Measurements from ENCODE around the gene PRDM16.

DNA sequence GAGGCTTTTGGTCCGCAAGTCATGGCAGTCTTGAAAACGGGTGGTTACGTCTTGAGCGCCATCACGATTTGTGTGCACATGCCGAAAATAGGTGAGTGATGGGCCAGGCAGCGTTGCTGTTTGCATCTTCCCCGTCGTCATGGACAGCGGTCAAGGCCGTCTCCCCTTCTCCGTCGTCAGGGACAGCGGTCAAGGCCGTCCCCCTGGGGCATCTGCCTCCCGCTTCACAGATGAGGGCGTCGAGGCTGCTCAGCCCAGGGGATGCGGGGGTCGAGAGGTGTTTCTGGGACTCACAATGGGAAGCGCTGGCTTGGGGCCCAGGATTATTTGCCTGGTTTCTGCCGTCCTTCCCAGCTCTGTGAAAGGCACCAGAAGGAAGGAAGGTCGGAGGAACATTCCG is 162.2 kb downstream of the PRDM16 start:
- TF ChIP-seq, protein P1, sequence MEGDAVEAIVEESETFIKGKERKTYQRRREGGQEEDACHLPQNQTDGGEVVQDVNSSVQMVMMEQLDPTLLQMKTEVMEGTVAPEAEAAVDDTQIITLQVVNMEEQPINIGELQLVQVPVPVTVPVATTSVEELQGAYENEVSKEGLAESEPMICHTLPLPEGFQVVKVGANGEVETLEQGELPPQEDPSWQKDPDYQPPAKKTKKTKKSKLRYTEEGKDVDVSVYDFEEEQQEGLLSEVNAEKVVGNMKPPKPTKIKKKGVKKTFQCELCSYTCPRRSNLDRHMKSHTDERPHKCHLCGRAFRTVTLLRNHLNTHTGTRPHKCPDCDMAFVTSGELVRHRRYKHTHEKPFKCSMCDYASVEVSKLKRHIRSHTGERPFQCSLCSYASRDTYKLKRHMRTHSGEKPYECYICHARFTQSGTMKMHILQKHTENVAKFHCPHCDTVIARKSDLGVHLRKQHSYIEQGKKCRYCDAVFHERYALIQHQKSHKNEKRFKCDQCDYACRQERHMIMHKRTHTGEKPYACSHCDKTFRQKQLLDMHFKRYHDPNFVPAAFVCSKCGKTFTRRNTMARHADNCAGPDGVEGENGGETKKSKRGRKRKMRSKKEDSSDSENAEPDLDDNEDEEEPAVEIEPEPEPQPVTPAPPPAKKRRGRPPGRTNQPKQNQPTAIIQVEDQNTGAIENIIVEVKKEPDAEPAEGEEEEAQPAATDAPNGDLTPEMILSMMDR (IDR thresholded peaks at IDR 0.05) = no peak
- no peak for TF ChIP-seq SIN3A (IDR thresholded peaks at IDR 0.05; ENCODE audit: borderline replicate concordance, low read depth, low read length)
- no peak for TF ChIP-seq TEAD4 (IDR thresholded peaks at IDR 0.05; ENCODE audit: borderline replicate concordance, insufficient read depth)
- TF ChIP-seq RCOR1 (IDR thresholded peaks at IDR 0.05; ENCODE audit: low read length) = no peak
- TF ChIP-seq, protein P2, sequence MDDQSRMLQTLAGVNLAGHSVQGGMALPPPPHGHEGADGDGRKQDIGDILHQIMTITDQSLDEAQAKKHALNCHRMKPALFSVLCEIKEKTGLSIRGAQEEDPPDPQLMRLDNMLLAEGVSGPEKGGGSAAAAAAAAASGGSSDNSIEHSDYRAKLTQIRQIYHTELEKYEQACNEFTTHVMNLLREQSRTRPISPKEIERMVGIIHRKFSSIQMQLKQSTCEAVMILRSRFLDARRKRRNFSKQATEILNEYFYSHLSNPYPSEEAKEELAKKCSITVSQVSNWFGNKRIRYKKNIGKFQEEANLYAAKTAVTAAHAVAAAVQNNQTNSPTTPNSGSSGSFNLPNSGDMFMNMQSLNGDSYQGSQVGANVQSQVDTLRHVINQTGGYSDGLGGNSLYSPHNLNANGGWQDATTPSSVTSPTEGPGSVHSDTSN (IDR thresholded peaks at IDR 0.05) = no peak
- no peak for TF ChIP-seq EZH2phosphoT487 (IDR thresholded peaks at IDR 0.05; ENCODE audit: borderline replicate concordance, low read depth)

All from SK-N-SH (cell line).